ENCODE measurements around the gene CXorf51A.

GRCh38 chrX:146863566-146863965, 49.0 kb upstream of the CXorf51A start:
- no peak for TF ChIP-seq CTCF (conservative IDR thresholded peaks at IDR 0.05; ENCODE audit: low read depth in 2 of 2)
- no peak for TF ChIP-seq REST (IDR thresholded peaks at IDR 0.05; ENCODE audit: unreplicated experiment)
- TF ChIP-seq ZNF331 (CRISPR knock-in tag; IDR thresholded peaks at IDR 0.05; ENCODE audit: low read depth) = no peak
- TF ChIP-seq EZH2 (IDR thresholded peaks at IDR 0.05; ENCODE audit: low read depth, unreplicated experiment) = no peak
- TF ChIP-seq EZH2phosphoT487 (IDR thresholded peaks at IDR 0.05; ENCODE audit: unreplicated experiment) = no peak
- TF ChIP-seq CREB1 (CRISPR knock-in tag; IDR thresholded peaks at IDR 0.05; ENCODE audit: low read depth) = no peak
- TF ChIP-seq STAT1 (IDR thresholded peaks at IDR 0.05; ENCODE audit: unreplicated experiment) = no peak
- TF ChIP-seq POLR2AphosphoS5 (IDR thresholded peaks at IDR 0.05; ENCODE audit: low read depth) = no peak
- TF ChIP-seq ETS1 (IDR thresholded peaks at IDR 0.05) = no peak
- no peak for TF ChIP-seq ZNF114 (CRISPR knock-in tag; IDR thresholded peaks at IDR 0.05)
- TF ChIP-seq JUNB (IDR thresholded peaks at IDR 0.05; ENCODE audit: unreplicated experiment) = no peak
